H7 (cell line): Measurements from ENCODE around the gene SLC5A5. TPM values are rescaled to one million over a fixed set of nuclear protein-coding genes. Genes with fewer than 3 reads are reported as not detected.
A peak's percentile ranks its signal among the peaks of the same experiment; 100 is the strongest.

Experiments
- DNase-seq: peaks from one replicate; pipeline ENCODE4 v3.0.0; 2012
- H3K27me3 ChIP-seq: 2 replicates; pipeline ENCODE4 v1.6.0; 2011; ENCODE audit warnings: mild to moderate bottlenecking, low read length; ENCODE audit not compliant: control insufficient read depth, insufficient read depth
- H3K36me3 ChIP-seq: replicated peaks from 2 replicates; pipeline ENCODE4 v1.5.1; 2011; ENCODE audit warnings: low read length; ENCODE audit not compliant: control insufficient read depth, insufficient read depth
- H3K4me3 ChIP-seq: 2 replicates; pipeline ENCODE4 v1.5.1; 2011; ENCODE audit warnings: low read depth, mild to moderate bottlenecking, control low read depth, low read length, moderate library complexity; ENCODE audit not compliant: insufficient read depth
- total RNA-seq: library from RNA; depleted of rRNA; stranded (reverse); fragments of >200 nt; shearing (Covaris generic); gene quantifications from 2 replicates; pipeline ENCODE4 v1.2.3, GENCODE V29; 2014

The SLC5A5 gene
- total RNA-seq, 1 experiment from 2014 or later = 1.5 TPM

DNA sequence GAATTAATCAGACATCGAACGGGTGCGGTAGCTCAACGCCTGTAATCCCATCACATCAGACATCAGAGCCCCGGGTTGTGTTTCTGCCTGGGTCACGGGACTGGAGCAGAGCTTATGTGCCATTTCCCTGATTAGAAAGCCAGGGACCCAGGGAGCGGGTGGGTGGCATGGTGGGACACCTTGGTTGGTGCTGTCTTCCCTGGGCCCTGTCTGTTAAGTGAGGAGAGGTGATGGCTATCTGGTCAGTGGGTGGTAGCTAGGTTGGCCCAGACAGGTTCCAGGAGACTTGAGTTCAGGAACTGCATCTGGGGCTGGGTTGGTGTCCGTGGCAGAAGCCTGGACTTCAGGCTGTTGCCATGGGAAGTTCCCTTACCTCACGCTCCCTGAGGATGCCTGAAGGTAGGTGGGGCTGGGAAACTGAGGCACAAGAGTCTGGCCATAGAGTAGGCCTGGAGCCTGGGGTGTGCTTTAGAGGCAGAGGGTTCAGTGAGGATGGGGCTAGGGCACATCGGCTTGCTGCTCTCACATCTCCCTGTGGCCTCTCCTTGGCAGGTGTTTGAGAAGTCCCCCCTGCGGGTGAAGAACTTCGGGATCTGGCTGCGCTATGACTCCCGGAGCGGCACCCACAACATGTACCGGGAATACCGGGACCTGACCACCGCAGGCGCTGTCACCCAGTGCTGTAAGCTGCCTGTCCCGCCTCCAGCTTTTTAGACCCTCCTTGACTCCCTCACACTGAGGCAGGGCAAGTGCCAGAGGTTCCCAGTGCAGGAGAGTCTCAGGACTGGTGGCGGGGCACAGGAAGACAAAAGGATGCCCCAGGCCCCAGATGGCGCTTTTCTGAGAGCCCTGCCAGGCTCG lies 10.0 kb upstream of the SLC5A5 start:
- Histone ChIP-seq H3K36me3 (peaks cover 32% of the 10 kb centered on the region), H3K27me3 (no peaks in the 10 kb centered on the region), H3K4me3 (no peak overlapping the region)
- DNase-seq = no peak

DNA sequence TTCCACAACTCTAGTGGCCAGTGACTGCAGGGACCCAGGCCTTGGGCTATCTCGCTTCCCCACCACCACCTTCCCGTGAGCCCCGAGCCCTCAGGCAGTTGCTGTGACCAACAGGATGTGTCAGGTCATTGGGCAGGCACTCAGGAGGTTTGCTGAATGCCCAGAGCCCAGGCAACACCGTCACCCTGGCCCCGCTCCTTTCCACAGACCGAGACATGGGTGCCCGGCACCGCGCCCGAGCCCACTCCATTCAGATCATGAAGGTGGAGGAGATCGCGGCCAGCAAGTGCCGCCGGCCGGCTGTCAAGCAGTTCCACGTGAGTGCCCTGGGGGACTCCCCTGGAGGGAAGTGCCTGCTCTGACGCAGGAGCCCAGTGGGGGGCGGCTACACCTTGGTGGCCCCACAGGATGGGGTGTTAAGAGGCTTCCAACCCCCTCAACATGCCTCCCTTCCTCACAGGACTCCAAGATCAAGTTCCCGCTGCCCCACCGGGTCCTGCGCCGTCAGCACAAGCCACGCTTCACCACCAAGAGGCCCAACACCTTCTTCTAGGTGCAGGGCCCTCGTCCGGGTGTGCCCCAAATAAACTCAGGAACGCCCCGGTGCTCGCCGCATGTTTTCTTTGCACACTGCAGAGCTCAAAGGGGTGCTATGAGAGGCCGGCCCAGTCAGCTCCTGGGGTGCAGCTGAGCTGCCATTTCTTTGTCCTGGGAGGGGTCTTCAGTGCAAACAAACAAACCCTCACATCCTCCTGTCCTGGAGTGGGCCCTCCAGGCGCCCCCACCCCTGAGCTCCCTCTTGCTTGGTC lies 8.8 kb upstream of the SLC5A5 start:
- peaks cover 32% of the 10 kb centered on the region for H3K36me3 ChIP-seq
- no peak overlapping the region for H3K4me3 ChIP-seq
- no peak for DNase-seq
- no peaks in the 10 kb centered on the region for H3K27me3 ChIP-seq

DNA sequence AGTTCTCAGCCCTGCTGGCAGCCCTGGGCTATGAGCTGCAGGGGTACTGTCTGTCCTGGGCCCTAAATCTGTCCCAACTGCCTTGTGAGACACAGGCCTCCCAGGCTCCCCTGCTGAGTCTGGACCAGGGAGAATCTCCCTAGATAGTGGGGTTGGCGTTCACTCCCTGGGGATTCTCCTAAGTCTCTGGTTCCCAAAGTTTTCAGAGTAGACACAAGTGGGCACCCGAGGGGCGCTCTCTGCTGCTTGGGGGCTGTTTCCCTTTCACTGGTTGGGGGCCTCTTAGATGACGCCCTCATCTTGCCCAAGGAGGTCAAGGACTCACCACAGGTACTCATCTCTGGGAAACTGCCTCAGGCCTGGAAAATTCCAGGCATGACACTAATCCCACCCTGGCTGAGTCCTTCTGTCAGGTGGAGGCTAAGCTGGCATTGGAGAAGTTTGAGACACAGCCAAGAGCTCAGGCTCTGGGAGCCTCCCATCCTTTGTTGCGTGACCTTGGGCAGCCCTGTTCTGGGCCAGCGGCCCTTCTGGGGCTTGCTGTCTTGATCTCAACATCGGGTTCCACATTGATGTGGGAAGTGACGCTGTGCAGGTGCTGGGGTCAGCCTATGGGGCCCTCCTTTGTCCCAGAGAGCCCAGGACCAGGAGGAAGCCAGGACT lies 8.1 kb upstream of the SLC5A5 start:
- no peak for DNase-seq
- Histone ChIP-seq H3K36me3 (peaks cover 32% of the 10 kb centered on the region), H3K4me3 (no peak overlapping the region), H3K27me3 (no peaks in the 10 kb centered on the region)

DNA sequence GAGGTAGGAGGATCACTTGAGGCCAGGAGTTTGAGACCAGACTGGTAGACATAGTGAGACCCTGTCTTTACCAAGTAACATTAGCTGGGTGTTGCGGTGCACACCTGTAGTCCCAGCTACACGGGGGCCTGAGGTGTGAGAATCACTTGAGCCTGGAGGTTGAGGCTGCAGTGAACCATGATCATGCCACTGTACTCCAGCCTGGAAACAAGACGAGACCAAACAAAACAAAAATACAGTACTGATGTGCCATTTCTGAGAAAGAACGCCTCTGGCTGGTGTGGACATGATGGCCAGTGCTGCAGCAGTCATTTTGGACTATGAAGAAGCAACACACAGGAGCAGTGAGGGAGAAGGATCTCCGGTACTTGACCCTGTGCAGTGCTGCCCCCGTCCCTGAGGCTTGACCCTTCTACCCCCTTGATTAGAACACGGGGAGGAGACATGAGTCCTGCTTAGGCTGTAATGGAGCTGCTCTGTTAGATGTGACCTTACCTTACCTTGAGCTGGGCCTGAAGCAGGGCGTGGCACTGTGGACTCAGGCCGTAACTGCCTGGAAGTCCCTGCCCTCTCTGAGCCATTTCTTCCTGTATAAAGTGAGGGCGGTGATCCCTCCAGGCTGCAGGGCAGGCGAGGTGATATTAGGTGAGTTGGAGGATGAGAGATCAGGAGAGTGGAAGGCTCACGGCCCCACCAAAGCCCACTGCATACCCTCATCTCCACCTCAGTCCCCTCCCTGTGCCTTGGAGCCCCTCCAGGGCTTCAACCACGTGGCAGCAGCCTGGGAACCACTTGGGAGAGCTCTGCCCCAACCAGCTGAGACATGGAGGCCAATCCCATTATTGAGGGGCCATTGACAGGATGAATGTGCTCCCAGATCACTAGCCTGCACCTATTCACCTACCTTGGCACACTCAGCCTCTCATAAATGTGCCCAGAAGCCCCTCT lies 6.1 kb upstream of the SLC5A5 start:
- no peak overlapping the region for H3K4me3 ChIP-seq
- H3K36me3 ChIP-seq = peaks cover 31% of the 10 kb centered on the region
- DNase-seq = no peak
- H3K27me3 ChIP-seq = peaks cover under 1% of the 10 kb centered on the region; the same call in 1 of the 2 replicates

DNA sequence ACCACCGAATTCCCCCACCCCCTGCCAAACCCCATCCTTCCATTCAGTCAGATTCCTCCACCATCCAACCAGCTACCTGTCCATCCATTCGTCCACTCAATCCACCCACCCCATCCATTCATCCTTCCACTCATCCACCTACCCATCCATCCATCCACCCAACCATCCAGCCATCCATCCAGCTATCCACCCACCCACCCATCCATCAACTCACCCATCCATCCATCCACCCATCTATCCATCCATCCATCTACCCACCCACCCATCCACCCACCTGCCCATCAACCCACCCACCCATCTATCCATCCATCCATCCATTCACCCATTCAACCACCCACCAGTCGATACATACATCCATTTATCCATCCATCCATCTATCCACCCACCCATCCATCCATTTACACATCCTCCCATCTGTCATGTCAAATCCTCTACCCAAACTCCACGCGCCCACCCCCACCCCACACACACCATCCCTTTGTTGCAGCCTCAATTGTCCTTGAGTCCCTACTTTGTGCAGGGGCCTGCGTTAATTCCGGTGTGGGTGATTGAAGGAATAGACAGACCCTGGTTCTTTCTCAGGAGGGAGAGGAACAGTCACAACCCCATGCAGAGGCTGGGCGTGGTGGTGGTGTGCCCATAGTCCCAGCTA lies 5.3 kb upstream of the SLC5A5 start:
- no peak overlapping the region for H3K4me3 ChIP-seq

DNA sequence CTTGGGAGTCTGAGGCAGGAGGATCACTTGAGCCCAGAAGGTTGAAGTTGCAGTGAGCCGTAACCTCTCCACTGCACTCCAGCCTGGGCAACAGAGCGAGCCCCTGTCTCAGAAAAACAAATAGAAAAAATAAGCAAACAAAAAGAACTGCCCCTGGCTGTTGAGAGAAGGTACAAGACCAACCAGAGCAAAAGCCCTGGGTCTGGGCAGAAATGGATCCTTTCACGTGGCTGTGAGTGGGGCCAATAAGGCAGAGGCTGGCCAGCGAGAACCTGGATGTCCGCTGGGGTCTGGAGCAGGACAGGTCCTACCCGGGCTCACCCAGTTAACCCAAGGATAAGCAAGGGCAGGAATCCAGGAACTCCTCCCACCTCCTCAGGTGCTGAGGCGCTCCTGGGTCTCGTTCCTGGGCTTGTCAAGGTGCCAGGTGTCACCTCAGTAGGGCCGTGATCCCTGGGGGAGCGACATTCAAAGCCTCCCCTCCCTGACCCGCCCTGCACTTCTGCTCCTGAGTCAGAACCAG lies 4.7 kb upstream of the SLC5A5 start:
- H3K36me3 ChIP-seq = peaks cover 20% of the 10 kb centered on the region
- DNase-seq = no peak
- H3K4me3 ChIP-seq = no peak overlapping the region

More for the DNA sequence above, 5.3 kb upstream of the SLC5A5 start:
- DNase-seq = no peak
- H3K27me3 ChIP-seq = peaks cover 4% of the 10 kb centered on the region; the same call in 1 of the 2 replicates
- peaks cover 25% of the 10 kb centered on the region for H3K36me3 ChIP-seq

DNA sequence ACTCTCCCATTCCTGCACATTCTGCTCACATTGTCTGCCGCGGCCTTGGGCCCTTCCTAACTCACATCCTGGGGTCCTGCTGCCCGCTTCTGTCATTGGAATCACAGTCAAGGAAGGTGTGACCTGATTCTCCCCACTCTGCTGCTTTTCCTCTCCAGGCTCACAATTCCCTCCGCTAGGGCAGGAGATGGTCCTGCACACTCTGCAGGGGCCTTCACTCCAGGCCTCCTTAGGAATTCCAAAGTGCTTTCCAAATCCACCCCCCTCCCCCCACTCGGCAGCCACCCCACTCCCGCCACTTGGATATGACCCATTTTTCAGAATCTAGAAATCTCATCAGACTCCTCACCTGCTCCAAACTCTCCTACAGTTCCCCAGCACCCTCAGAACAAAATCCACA lies 3.1 kb upstream of the SLC5A5 start:
- peak; percentile 67 for DNase-seq
- Histone ChIP-seq H3K36me3 (peaks cover 7% of the 10 kb centered on the region), H3K4me3 (no peak overlapping the region), H3K27me3 (peaks cover 15% of the 10 kb centered on the region; the same call in 1 of the 2 replicates)

More for the DNA sequence above, 4.7 kb upstream of the SLC5A5 start:
- peaks cover 10% of the 10 kb centered on the region; the same call in 1 of the 2 replicates for H3K27me3 ChIP-seq

DNA sequence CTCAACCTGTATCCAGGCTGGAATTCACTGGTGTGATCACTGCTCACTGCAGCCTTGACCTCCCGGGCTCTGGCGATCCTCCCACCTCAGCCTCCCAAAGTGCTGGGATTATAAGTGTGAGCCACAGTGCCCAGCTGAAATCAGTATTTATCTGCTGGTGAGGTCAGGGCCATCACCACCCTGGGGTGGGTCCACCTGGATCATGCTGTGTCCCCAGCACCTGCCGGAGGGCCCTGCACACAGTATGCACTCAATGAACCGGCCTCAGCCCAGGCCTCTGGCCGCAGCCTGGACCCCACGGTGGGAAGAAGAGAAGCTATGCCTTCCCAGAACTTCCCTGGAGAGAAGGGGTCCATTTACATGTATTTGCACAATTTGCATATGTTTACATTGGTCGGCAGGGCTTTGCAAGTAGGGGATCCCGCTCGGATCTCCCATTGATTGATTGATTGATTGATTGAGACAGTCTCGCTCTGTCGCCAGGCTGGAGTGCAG lies 2.6 kb upstream of the SLC5A5 start:
- Histone ChIP-seq H3K36me3 (peaks cover 2% of the 10 kb centered on the region), H3K4me3 (no peak overlapping the region), H3K27me3 (peaks cover 17% of the 10 kb centered on the region; the same call in 1 of the 2 replicates)
- peak; percentile 94 for DNase-seq

DNA sequence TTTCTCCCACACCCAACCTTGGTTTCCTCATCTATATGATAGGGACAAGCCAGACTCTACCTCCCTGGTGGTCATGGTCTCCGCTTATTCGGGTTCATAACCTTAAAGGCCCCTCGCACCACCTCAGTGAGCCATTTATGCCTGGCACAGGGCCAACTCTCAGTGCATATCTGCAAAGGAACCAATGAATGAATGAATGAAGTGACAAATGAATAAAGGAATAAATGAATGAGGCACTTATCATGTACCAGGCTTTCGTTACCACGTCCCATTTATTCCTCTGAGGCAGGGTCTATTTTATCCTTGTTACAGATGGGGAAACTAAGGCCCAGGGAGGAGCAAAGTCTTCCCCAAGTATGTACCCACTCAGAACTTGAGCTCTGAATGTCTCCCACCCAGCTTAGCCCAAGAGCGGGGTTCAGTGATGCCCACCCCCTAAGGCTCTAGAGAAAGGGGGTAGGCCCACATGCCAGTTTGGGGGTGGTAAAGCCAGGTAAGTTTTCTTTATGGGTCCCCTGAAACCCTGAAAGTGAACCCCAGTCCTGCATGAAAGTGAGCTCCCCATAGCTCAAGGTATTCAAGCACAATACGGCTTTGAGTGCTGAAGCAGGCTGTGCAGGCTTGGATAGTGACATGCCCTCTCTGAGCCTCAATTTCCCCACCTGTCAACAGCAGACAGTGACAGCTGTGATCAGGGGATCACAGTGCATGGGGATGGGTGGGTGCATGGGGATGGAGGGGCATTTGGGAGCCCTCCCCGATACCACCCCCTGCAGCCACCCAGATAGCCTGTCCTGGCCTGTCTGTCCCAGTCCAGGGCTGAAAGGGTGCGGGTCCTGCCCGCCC lies 490 bp upstream of the SLC5A5 start:
- DNase-seq = peak; percentile 19
- peaks cover 17% of the 10 kb centered on the region; the same call in 1 of the 2 replicates for H3K27me3 ChIP-seq
- H3K4me3 ChIP-seq = no peak overlapping the region
- no peaks in the 10 kb centered on the region for H3K36me3 ChIP-seq

DNA sequence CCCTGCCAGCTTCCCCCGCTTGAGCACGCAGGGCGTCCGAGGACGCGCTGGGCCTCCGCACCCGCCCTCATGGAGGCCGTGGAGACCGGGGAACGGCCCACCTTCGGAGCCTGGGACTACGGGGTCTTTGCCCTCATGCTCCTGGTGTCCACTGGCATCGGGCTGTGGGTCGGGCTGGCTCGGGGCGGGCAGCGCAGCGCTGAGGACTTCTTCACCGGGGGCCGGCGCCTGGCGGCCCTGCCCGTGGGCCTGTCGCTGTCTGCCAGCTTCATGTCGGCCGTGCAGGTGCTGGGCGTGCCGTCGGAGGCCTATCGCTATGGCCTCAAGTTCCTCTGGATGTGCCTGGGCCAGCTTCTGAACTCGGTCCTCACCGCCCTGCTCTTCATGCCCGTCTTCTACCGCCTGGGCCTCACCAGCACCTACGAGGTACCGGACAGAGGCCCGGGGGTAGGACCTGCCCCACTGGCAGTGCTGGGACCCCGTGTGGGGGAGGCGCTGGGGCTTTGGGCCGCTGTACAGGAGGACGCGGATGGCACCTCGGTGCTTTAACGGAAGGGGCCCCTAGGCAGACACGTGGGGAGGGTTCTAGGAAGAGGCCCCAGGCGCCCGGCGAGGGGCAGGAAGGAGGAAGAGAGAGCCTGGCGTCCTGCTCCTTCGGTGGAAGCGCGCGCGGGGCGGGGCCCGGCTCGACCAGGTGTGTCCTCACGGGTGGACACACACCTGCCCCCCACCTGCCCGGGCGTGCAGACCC lies 681 bp downstream of the SLC5A5 start:
- Histone ChIP-seq H3K27me3 (peaks cover 17% of the 10 kb centered on the region; the same call in 1 of the 2 replicates), H3K4me3 (no peak overlapping the region), H3K36me3 (no peaks in the 10 kb centered on the region)
- DNase-seq = peak; percentile 57

DNA sequence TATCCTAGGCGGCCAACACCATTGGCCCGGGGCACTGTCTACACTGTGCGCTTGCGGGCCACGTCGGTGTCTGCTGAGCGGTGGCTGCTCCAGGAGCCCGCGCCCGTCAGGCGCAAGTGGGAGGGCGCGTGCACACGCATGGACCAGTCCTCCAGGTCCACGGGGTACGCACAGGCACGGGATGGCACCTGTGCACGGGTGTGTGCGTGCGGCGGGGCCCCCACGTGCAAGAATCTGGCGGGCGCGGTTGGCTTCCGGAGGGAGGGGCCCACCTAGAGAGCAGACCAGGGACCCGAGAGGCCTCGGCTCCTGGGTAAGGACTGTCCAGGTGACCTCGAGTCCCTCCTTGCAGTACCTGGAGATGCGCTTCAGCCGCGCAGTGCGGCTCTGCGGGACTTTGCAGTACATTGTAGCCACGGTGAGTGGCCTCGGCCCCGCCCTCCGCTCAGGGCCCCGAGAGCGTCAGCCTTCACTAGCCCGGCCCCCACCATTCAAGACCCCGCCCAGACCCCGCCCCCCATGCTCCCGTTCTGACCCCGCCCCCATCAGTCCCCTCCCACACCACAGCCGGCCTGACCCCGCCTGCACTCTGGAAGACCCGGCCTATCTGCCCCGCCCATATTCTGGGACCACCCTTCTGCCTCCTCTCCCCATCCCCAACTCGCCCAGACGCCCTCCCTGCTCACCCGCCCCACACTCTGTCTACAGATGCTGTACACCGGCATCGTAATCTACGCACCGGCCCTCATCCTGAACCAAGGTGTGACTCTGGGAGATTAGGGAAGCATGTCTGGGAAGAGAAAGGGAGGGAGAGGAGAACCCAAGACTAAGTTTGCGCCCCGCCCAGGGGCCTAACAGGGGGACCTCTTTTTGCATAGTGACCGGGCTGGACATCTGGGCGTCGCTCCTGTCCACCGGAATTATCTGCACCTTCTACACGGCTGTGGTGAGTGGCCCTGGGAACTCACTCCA lies 2.3 kb downstream of the SLC5A5 start:
- peak overlapping the region; percentile 70 for H3K4me3 ChIP-seq
- peak; percentile 99 for DNase-seq
- no peaks in the 10 kb centered on the region for H3K36me3 ChIP-seq
- H3K27me3 ChIP-seq = peaks cover 17% of the 10 kb centered on the region; the same call in 1 of the 2 replicates
